HFFc6 (cell line): ENCODE measurements around the gene CCDC28A. TPM values are rescaled to one million over a fixed set of nuclear protein-coding genes. Genes with fewer than 3 reads are reported as not detected.

ENCODE experiments used
- DNase-seq: peaks from one replicate; pipeline ENCODE4 v3.0.0-alpha.2; 2018
- H3K27ac Mint-ChIP-seq: 2 replicates; pipeline ENCODE4 v1.8.0; 2020; ENCODE audit warnings: mild to moderate bottlenecking, mixed read lengths
- H3K27me3 Mint-ChIP-seq: 2 replicates; pipeline ENCODE4 v1.8.0; 2021; ENCODE audit warnings: mild to moderate bottlenecking, moderate library complexity, mixed read lengths; ENCODE audit not compliant: insufficient read depth
- H3K36me3 Mint-ChIP-seq: 2 replicates; pipeline ENCODE4 v1.8.0; 2021; ENCODE audit warnings: low read depth, mixed read lengths
- H3K4me1 Mint-ChIP-seq: 2 replicates; pipeline ENCODE4 v1.8.0; 2020; ENCODE audit warnings: low read depth, mixed read lengths
- H3K4me3 Mint-ChIP-seq: 2 replicates; pipeline ENCODE4 v1.8.0; 2020; ENCODE audit warnings: mild to moderate bottlenecking, moderate library complexity, mixed read lengths
- H3K9me3 Mint-ChIP-seq: 2 replicates; pipeline ENCODE4 v1.8.0; 2020; ENCODE audit warnings: mild to moderate bottlenecking, mixed read lengths
- CTCF ChIP-seq: fragments of 200-600 bp; sonication (generic); IDR thresholded peaks from 2 replicates; pipeline ENCODE4 v1.5.0; 2021; ENCODE audit warnings: antibody characterized with exemption, mild to moderate bottlenecking
- long read RNA-seq: library from polyadenylated mRNA; unstranded; transcript quantifications from one replicate; pipeline ENCODE4 v2.0.0, GENCODE V29; 2019
- total RNA-seq, 6 experiments: library from RNA; stranded (reverse); fragmentation: NEBNext Ultra II Directional; extraction: Animal tissue kit (Norgen Biotek cat#: 25700); gene quantifications; 2 replicates in 1 of 6; 3 replicates in 5 of 6; pipeline ENCODE4 v1.2.3, GENCODE V29; 2021

CCDC28A gene
- total RNA-seq, result 10 to 100 TPM in 2 of 6 experiments, 1 to 10 TPM in 4; 7.9 to 11.4 (median 9.5) TPM
- long read RNA-seq, transcript CCDC28A-202 (6 exons, 1,505 nt), result major isoform, 11 of 12 reads
- long read RNA-seq, partial matches to known transcripts, result 0 of 12 reads
- long read RNA-seq, other reads (novel, unspliced or antisense), result 1 of 12 reads

GRCh38 chr6:138773177-138774091 lies at the start of gene CCDC28A:
Gene CCDC28A (plus strand): TSS chr6:138773769. CDS start chr6:138776121, 2,352 bp downstream.
- peak; percentile 93 for DNase-seq
- Mint-ChIP-seq H3K4me3 (peak within 1 kb of the TSS; percentile 99), H3K4me1 (peaks cover 30% of the 10 kb centered on the region), H3K27ac (peak within 1 kb of the TSS; percentile 99), H3K27me3 (no peaks in the 10 kb centered on the region), H3K36me3 (no peaks in the 10 kb centered on the region), H3K9me3 (no peaks in the 10 kb centered on the region)
- TF ChIP-seq CTCF, result no peak

GRCh38 chr6:138724015-138724414 lies 49.6 kb upstream of the CCDC28A start:
- no peak for DNase-seq

GRCh38 chr6:138726066-138726756 lies 47.4 kb upstream of the CCDC28A start:
- no peaks in the 10 kb centered on the region for H3K9me3 Mint-ChIP-seq
- H3K27ac Mint-ChIP-seq, result no peak overlapping the region
- DNase-seq, result no peak
- no peak for TF ChIP-seq CTCF
- H3K36me3 Mint-ChIP-seq, result no peaks in the 10 kb centered on the region
- H3K4me1 Mint-ChIP-seq, result peaks cover 33% of the 10 kb centered on the region
- H3K4me3 Mint-ChIP-seq, result no peak overlapping the region
- H3K27me3 Mint-ChIP-seq, result peaks cover 7% of the 10 kb centered on the region

More at GRCh38 chr6:138724015-138724414, 49.6 kb upstream of the CCDC28A start:
- Mint-ChIP-seq H3K9me3 (no peaks in the 10 kb centered on the region), H3K4me3 (no peak overlapping the region), H3K4me1 (peaks cover 42% of the 10 kb centered on the region), H3K36me3 (no peaks in the 10 kb centered on the region), H3K27me3 (peaks cover 2% of the 10 kb centered on the region; the same call in 1 of the 2 replicates), H3K27ac (no peak overlapping the region)
- TF ChIP-seq CTCF, result no peak

- no peak overlapping the region for H3K4me3 Mint-ChIP-seq
- no peak overlapping the region for H3K27ac Mint-ChIP-seq
- no peaks in the 10 kb centered on the region for H3K36me3 Mint-ChIP-seq
- peaks cover 7% of the 10 kb centered on the region for H3K27me3 Mint-ChIP-seq
- no peak for TF ChIP-seq CTCF
- H3K9me3 Mint-ChIP-seq, result no peaks in the 10 kb centered on the region
- DNase-seq, result no peak
- H3K4me1 Mint-ChIP-seq, result peaks cover 33% of the 10 kb centered on the region
These were observed 46.8 kb upstream of the CCDC28A start for GRCh38 chr6:138726757-138727097.

- no peaks in the 10 kb centered on the region for H3K36me3 Mint-ChIP-seq
- no peak overlapping the region for H3K4me3 Mint-ChIP-seq
- no peaks in the 10 kb centered on the region for H3K9me3 Mint-ChIP-seq
- H3K27ac Mint-ChIP-seq, result no peak overlapping the region
- no peak for DNase-seq
- peaks cover 32% of the 10 kb centered on the region for H3K4me1 Mint-ChIP-seq
- H3K27me3 Mint-ChIP-seq, result peaks cover 7% of the 10 kb centered on the region
- no peak for TF ChIP-seq CTCF
These were observed 46.4 kb upstream of the CCDC28A start for GRCh38 chr6:138727182-138727581.
